ENCODE results near the gene CBLB.

The CBLB gene

DNA sequence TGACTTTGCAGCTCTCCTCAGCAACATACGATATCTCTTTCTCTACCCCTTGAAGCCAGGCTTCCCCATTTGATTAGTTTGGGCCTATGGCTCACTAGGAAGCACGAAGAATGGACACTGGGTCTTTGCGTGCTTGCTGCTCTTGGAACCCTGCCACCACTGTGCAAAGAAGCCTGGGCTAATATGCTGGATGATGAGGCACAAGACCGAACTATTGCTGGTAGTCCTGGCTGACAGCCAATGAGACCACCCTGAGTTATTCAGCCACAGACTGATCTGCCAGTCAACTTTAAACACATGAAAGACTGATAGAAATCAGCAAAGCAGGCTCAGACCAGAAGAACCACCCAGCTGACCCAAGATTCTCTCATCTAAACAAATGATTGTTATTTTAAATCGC lies 250.3 kb downstream of the CBLB start:
- DNase-seq (ENCODE audit: low read depth in 2 of 2) = no peak

DNA sequence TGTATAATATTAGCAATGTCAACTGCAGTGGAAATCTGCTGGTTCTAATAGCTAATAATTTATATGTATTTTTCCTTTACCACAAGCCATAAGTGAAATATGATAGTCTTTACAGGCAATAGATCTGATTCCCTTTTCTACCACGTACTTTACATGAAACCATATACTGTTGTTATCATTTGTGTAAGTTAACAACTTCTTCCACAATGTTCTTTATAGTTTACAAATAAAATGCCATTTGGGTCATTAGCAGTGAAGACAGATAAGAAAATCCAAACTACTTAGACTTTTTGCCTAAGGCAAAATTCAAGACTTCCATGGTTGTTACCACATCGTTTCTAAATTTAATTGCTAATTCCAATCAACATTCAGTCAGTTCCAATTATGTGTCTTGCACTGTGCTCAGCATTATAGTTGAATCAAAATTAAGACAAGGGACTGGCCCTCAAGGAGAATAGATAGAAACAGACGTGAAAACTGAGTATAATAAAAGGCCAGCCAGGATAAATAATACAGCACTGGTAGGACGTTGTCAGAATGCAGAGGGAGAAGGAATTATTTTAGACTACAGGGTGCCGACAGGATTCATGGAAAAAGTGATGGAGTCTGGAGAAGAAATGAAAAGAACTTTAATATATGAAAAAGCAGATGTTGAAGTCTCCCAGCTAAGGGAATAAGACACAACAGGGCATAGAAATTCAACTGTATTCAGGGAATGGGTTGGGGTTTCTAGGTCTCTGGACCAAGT lies 252.3 kb downstream of the CBLB start:
- no peak for DNase-seq (ENCODE audit: low read depth in 2 of 2)

GRCh38 chr3:105615814-105616213 lies 253.0 kb downstream of the CBLB start:
- no peak for DNase-seq (ENCODE audit: low read depth in 2 of 2)

- no peak for DNase-seq (ENCODE audit: low read depth in 2 of 2)
Observed at GRCh38 chr3:105614288-105615030, 254.4 kb downstream of the CBLB start.

DNA sequence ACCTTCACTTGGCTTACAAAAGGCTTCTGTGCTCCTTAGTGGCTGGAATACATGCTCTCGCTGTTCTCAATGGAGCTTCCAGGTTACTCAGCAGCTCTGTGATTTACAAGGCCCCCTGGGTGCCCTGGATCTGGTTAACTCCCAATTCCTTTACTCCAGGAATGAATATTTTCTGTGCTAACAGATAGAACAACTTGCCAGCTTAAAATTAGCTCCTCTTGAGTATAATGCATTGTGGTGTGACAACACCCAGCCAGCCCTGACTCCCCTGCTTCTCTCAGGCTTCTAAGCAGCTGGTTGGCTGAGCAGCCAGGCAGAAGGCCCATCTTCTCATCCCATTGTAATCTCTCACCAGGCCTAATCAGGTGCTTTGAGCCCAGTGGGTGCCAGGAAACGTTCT lies 255.7 kb downstream of the CBLB start:
- no peak for DNase-seq (ENCODE audit: low read depth in 2 of 2)

- no peak for DNase-seq (ENCODE audit: low read depth in 2 of 2)
Observed at GRCh38 chr3:105611304-105612192, 257.3 kb downstream of the CBLB start.

GRCh38 chr3:105610473-105610872 lies 258.3 kb downstream of the CBLB start:
- no peak for DNase-seq (ENCODE audit: low read depth in 2 of 2)

DNA sequence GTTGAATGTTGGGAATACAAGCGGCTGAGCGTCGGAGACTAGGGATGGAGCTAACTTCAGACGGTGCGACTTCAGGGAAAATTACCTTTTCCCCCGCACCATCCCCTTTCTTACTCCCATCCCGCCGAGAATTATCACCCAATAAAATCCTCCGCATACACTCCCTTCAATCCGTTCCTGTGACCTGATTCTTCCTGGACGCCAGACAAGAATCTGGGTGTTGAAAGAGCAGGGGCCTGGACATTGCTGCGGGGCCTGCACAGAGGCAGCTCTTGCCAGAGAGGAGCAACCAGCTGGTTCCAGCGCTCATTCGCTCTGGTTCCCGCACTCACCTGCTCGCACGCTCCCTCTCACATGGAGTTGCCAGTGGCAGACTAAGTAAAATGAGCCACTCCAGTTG lies 260.2 kb downstream of the CBLB start:
- no peak for DNase-seq (ENCODE audit: low read depth in 2 of 2)

DNA sequence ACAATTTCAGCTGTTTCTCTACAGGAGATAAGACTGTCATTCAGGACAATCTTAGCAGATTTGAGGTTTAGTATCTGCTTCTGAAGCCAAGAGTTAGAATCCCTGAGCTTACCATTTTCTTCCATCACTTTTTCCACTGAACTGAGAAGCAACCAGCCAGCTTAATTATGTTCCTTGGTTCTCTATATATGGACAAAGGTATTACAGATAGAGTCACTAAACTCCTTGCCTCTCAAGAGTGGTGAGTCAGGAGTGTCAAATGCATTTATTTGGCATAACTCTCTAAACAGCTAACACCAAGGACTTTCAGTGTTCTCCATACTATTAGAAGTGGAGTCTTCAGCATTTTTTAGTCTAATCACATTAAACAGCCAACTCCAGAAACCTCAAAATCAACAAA lies 262.8 kb downstream of the CBLB start:
- no peak for DNase-seq (ENCODE audit: low read depth in 2 of 2)
